Measurements from ENCODE around the gene BMAL1.
"Not testable (repeated sequence)": the region's sequence is repeated elsewhere in the genome, so short reads cannot be mapped to it uniquely, and the experiment has no call there.

The BMAL1 gene

GRCh38 chr11:13277768-13278608 is at the start of gene BMAL1:
Gene BMAL1 (plus strand): TSS chr11:13277790. CDS start chr11:13354309, 76,519 bp downstream.
- peak; percentile 31 for DNase-seq (ENCODE audit: low read depth, low spot score)

DNA sequence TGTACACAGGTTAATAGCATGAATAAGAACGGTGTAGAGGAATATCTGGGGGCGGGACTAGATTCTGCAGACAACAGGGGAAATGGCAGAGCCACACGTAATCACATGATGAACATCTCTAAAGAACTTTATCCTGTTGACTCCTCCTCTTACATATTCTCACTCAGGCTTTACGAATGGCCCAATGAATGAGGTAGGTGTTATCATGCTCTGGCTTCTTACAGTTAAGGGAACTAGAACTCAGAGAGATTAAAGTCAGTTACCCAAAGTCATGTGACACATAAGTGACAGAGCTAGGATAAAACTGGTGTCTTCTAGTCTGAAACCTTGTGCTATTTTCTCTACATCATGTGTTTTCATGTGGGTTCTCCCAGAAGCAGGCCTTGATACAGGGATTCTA is 49.0 kb upstream of the BMAL1 start:
- no peak for DNase-seq (ENCODE audit: low read depth, low spot score)

GRCh38 chr11:13229136-13229535 is 48.5 kb upstream of the BMAL1 start:
- no peak for DNase-seq (ENCODE audit: low read depth, low spot score)

GRCh38 chr11:13229711-13230318 is 47.8 kb upstream of the BMAL1 start:
- no peak for DNase-seq (ENCODE audit: low read depth, low spot score)

GRCh38 chr11:13233173-13233745 is 44.3 kb upstream of the BMAL1 start:
- no peak for DNase-seq (ENCODE audit: low read depth, low spot score)

DNA sequence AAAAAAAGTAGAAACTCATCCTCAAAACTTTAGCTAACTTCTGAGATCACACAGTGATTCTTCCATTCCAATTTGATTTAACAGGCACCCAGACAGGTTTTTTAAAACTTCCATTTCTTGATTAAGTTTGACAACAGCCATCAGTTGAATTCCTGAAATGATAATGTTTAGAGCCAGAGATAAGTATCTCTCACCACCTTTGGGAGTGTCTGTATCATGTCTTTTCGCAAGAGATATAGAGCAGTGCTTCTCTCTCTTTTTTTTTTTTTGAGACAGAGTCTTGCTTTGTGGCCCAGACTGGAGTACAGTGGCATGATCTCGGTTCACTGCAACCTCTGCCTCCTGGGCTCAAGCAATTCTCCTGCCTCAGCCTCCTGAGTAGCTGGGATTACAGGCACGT is 41.7 kb upstream of the BMAL1 start:
- no peak for DNase-seq (ENCODE audit: low read depth, low spot score)

DNA sequence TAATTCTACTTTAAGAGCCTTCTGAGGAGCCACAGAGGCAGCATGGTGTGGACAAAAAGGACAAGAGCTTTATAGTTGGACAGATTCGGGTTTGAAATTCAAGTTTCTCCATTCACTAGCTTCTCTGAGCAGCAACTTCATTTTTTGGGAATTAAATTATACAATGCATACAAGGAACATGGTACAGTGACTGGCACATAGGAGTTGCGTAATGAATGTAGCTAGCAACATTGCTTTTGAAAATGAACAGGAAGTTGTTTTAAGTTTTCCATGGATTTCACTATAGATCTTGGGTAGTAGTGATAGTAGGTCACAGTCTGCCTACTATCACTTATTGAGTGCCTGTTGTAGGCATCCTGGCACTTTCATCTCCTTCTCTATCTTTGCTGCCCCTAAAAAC is 41.0 kb upstream of the BMAL1 start:
- no peak for DNase-seq (ENCODE audit: low read depth, low spot score)

GRCh38 chr11:13237761-13238160 is 39.8 kb upstream of the BMAL1 start:
- no peak for DNase-seq (ENCODE audit: low read depth, low spot score)

DNA sequence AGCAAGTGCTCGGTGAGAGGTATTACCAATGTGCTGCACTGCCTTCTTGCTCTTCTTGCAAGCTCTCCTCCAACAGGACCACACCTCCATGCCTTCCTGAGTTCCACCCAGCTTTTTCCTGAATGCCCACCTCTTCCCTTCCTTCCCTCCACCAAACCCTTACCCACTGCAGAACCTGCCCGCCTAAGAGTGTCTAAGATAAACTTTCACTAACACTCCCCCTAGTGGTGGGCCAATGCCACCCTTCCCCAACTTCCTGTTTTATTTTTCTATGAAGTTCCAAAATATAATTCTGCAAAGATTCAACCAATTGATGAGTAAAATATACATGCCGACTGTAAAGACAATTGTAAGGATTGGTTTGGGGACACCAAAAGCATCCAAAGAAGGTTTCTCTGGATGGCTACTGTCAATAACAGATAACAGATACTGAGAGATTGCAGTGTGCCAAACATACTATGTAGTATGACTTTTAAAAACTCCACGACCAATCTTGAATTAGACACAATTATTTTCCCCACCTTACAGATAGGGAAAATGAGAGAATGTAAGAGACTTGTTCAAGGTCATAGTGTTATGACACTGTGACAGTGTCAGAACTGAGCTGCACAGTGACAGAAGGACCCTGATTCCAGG is 38.6 kb upstream of the BMAL1 start:
- DNase-seq (ENCODE audit: low read depth, low spot score): peak; percentile 57

DNA sequence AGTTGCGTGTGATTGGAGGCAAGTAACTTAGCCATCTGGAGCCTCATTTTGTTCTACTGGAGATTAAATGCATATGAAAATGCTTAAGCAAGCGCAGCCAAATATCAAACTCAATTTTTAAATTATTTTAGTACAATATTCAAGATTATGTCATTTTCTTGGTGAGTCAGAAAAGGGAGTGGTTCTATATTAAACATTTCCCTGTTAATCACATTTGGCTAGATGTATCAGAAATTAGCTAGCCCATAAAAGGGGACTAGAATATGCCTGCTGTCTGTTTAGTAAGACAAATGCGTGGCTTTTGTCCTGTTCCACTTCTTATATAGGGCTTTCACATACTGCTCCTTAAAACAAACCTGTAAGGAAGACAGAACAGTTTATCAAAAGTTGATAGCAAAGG is 35.0 kb upstream of the BMAL1 start:
- DNase-seq (ENCODE audit: low read depth, low spot score): no peak

GRCh38 chr11:13247606-13248296 is 29.8 kb upstream of the BMAL1 start:
- DNase-seq (ENCODE audit: low read depth, low spot score): no peak

DNA sequence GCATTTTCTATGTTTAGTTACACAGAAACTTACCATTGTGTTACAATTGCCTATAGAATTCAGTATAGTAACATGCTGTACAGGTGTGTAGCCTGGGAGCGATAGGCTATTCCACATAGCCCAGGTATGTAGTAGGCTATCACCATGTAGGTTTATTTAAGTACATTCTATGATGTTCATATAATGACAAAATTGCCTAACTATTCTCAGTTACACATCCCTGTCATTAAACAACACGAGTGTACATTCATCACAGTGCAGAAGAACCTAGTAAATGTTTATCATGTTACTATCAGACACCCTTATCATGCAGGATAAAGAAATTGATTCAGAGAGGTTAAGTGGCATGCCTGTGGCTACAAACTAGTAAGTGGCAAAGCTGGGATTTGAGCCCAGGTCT is 28.4 kb upstream of the BMAL1 start:
- no peak for DNase-seq (ENCODE audit: low read depth, low spot score)

DNA sequence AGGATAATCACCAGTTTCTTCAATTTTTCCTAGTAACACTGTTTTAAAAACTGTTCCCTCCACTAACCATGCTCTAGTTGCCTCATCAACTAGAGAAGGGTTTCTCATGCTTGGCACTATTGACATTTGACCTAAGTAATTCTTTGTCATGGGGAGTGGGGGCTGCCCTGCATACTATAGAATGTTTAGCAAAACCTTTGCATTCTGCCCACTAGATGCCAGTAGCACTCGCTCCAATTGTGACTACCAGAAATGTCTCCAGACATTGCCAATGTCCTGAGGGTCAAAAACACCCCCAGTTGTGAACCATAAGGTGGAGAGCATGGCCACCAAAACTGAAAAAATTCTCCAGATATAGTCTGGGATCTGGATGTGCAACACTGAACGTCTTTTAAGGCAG is 27.6 kb upstream of the BMAL1 start:
- peak; percentile 11 for DNase-seq (ENCODE audit: low read depth, low spot score)

GRCh38 chr11:13251966-13252365 is 25.6 kb upstream of the BMAL1 start:
- DNase-seq (ENCODE audit: low read depth, low spot score): no peak

- DNase-seq (ENCODE audit: low read depth, low spot score): no peak
These were observed 25.2 kb upstream of the BMAL1 start for GRCh38 chr11:13252438-13252837.

- no peak for DNase-seq (ENCODE audit: low read depth, low spot score)
These were observed 21.4 kb upstream of the BMAL1 start for GRCh38 chr11:13256216-13256615.

DNA sequence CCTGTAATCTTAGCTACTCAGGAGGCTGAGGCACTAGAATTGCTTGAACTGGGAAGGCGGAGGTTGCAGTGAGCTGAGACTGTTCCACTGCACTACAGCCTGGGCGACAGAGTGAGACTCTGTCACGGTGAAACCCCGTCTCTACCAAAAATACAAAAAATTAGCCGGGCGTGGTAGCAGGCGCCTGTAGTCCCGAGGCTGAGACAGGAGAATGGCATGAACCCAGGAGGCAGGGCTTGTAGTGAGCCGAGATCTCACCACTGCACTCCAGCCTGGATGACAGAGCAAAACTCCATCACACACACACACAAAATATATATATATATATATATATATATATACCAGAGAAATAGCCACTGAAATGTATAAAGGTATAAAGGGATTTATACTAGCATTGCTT is 19.5 kb upstream of the BMAL1 start:
- not testable (repeated sequence) for DNase-seq (ENCODE audit: low read depth, low spot score)

GRCh38 chr11:13258855-13259254 is 18.7 kb upstream of the BMAL1 start:
- DNase-seq (ENCODE audit: low read depth, low spot score): peak; percentile 10

DNA sequence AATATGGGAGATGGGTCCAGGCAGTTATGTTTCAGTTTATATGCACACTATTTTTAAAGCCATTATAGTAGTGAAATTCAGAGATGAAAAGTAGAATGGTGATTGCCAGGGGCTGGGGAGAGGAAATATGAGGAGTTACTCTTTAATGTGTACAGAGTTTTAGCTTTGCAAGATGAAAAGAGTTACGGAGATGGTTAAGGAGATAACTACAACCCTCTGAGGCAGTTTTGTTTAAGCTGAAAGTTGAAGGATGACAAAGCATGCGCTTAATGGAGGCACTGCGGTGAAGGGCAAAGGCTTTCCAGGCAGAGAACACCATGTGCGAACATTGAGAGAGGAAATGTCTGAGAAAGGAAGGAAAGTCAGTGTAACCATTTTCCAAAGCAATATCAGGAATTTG is 18.2 kb upstream of the BMAL1 start:
- DNase-seq (ENCODE audit: low read depth, low spot score): no peak

DNA sequence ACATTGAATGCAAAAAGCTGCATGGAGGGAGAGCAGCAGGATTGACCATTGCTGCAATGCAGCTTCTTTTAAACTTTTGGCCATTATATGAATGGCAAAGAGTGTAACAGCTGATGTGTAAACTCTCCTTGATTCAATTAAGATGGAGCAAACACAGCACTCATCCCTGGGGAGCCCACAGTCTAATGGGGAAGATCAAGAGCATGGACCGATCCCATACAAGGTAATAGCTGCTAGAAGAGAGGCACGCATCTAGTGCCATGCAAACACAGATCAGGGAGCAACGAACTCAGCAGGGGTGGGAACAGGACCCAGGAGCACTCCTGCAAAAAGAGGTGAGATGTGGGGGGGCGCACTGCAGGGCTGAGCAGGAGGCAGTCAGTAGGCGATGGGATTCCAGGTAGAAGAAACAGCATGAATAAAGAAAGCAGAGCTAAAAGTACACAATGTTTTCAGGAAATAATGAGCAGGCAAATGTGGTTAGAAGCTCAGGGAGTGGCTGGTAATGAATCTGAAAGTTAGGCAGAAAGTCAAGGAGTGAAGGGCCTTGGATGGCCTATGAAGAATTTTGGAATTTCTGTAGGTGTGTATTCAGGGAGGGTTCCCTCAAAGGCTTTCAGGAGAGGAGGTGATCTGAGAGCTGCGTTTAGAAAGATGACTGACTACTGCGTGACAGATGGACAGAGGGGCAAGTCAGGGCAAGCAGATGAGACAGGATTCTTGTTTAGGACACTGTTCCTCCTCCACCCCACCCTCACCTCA is 17.2 kb upstream of the BMAL1 start:
- DNase-seq (ENCODE audit: low read depth, low spot score): no peak

GRCh38 chr11:13260963-13261588 is 16.5 kb upstream of the BMAL1 start:
- DNase-seq (ENCODE audit: low read depth, low spot score): no peak
